OCI-LY1 (cell line): ENCODE data around the gene SOX12.

Source experiments
- H2AFZ ChIP-seq: fragments of 200-600 bp; sonication (generic), shearing (Covaris generic); 2 replicates; pipeline ENCODE4 v1.6.0; 2014; ENCODE audit warnings: antibody characterized with exemption, mild to moderate bottlenecking, low read length
- H3F3A ChIP-seq: fragments of 200-600 bp; sonication (generic), shearing (Covaris generic); 2 replicates; pipeline ENCODE4 v1.6.0; 2014; ENCODE audit warnings: mild to moderate bottlenecking, antibody characterized with exemption, low read length, moderate library complexity; ENCODE audit not compliant: insufficient read depth
- H3K27ac ChIP-seq: fragments of 200-600 bp; sonication (generic); 2 replicates; pipeline ENCODE4 v1.5.1; 2014; ENCODE audit warnings: low read length, mixed run types, mild to moderate bottlenecking, low read depth; ENCODE audit not compliant: poor library complexity, severe bottlenecking
- H3K27me3 ChIP-seq: fragments of 200-600 bp; sonication (generic); 2 replicates; pipeline ENCODE4 v1.6.0; 2014; ENCODE audit warnings: antibody characterized with exemption, mild to moderate bottlenecking, low read length, moderate library complexity; ENCODE audit not compliant: insufficient read depth
- H3K36me3 ChIP-seq: fragments of 200-600 bp; sonication (generic); 2 replicates; pipeline ENCODE4 v1.6.1; 2014; ENCODE audit warnings: mild to moderate bottlenecking, antibody characterized with exemption, low read length, moderate library complexity, mixed read lengths; ENCODE audit not compliant: insufficient read depth
- H3K4me1 ChIP-seq: fragments of 200-600 bp; sonication (generic); 2 replicates; pipeline ENCODE4 v1.5.1; 2014; ENCODE audit warnings: mild to moderate bottlenecking, low read length, moderate library complexity; ENCODE audit not compliant: insufficient read depth, severe bottlenecking
- H3K4me2 ChIP-seq: fragments of 200-600 bp; sonication (generic), shearing (Covaris generic); 2 replicates; pipeline ENCODE4 v1.6.1; 2014; ENCODE audit warnings: low read length
- H3K4me3 ChIP-seq: fragments of 200-600 bp; sonication (generic); 2 replicates; pipeline ENCODE4 v1.5.1; 2014; ENCODE audit warnings: low read length, low read depth, mild to moderate bottlenecking, mixed read lengths; ENCODE audit not compliant: poor library complexity, severe bottlenecking
- H3K79me2 ChIP-seq: fragments of 200-600 bp; shearing (Covaris generic); 2 replicates; pipeline ENCODE4 v1.6.1; 2016; ENCODE audit warnings: mixed run types, low read length, mixed read lengths; ENCODE audit not compliant: insufficient read depth
- H3K9ac ChIP-seq: fragments of 200-600 bp; sonication (generic), shearing (Covaris generic); 2 replicates; pipeline ENCODE4 v1.6.1; 2014; ENCODE audit warnings: mild to moderate bottlenecking, low read length, mixed read lengths
- H3K9me2 ChIP-seq: fragments of 200-600 bp; sonication (generic), shearing (Covaris generic); 2 replicates; pipeline ENCODE4 v1.6.1; 2014; ENCODE audit warnings: low read depth, mild to moderate bottlenecking, low read length, mixed read lengths
- H3K9me3 ChIP-seq: fragments of 200-600 bp; shearing (Covaris generic); 2 replicates; pipeline ENCODE4 v1.6.1; 2014; ENCODE audit warnings: low read length, mixed read lengths
- H4K20me1 ChIP-seq: fragments of 200-600 bp; sonication (generic), shearing (Covaris generic); 2 replicates; pipeline ENCODE4 v1.6.0; 2016; ENCODE audit warnings: mild to moderate bottlenecking, low read length; ENCODE audit not compliant: insufficient read depth
- CTCF ChIP-seq: fragments of 200-600 bp; sonication (generic), shearing (Covaris generic); IDR thresholded peaks from 2 replicates; pipeline ENCODE4 v1.5.1; 2017; ENCODE audit warnings: mild to moderate bottlenecking, antibody characterized with exemption, low read length, moderate library complexity, mixed read lengths
- EZH2 ChIP-seq: fragments of 200-600 bp; sonication (generic), shearing (Covaris generic); IDR thresholded peaks from 2 replicates; pipeline ENCODE4 v1.8.0; 2017; ENCODE audit warnings: borderline replicate concordance, mixed run types, mild to moderate bottlenecking, antibody characterized with exemption, low read length, moderate library complexity, mixed read lengths

Gene SOX12

DNA sequence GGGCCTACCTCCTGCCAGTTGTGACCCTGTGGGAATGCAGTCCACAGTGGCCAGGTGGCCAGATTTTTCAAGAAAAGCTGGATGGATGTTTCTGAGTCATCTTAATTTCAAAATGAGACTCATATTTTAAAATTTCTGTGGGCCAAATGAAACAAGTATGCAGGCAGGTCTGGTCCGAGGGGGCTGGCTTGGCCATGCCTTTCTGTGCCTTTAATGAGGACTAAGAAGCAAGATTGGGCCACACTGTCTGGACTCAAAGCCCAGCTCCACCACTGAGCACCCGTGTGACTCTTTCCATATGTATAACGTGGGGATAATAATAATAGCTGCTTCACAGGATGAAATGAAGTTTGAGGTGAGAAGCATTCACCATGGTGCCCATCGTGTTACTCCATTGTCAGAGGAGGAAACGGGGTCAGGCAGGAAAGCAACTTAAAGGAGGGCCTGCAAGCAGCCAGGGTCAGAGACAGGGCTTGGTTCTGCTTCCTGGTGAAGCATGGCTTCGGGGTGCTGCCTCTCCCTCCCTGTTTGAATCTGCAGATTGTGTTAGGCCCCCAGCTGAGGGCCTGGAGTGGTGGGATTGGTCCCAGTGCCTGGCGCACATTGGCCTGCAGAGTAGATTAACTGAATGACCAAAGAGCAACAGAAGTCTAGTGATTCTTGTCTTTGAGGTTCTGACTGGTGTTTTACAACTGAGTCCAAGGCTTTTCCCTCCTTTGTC is 3.8 kb downstream of the SOX12 start:
- Histone ChIP-seq H3K4me1 (peaks cover 29% of the 10 kb centered on the region), H3K4me2 (peak overlapping the region; percentile 85), H2AFZ (no peak overlapping the region), H3K27me3 (no peaks in the 10 kb centered on the region), H3K4me3 (peak overlapping the region; percentile 70), H3K9ac (peak overlapping the region; percentile 20; the same call in 1 of the 2 replicates), H3K9me2 (no peaks in the 10 kb centered on the region), H3F3A (no peaks in the 10 kb centered on the region), H3K79me2 (no peaks in the 10 kb centered on the region), H3K9me3 (no peaks in the 10 kb centered on the region), H3K36me3 (peaks cover 4% of the 10 kb centered on the region; the same call in 1 of the 2 replicates), H3K27ac (peak overlapping the region; percentile 52), H4K20me1 (no peaks in the 10 kb centered on the region)
- TF ChIP-seq EZH2, result no peak
- TF ChIP-seq CTCF, result no peak

DNA sequence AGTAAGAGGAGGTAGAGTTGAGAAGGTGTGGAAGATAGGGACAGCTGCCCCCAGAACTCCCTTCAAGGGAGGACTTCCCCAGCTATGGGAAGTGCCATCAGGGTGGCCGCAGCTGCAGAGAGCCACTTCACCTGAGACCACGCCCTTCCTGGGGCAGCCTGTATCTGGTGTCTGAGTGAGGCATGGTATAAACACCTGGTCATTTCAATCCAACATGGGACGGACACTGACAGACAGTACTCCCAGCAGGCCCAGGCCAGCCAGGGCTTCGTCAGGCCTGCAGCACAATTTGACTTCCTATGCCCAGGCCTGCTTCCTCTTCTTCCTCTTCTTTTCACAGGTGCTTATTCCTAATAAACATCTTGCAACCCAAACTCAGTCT is 4.5 kb downstream of the SOX12 start:
- no peak overlapping the region for H3K9ac ChIP-seq
- TF ChIP-seq CTCF (no peak), EZH2 (no peak)

GRCh38 chr20:330233-331149 is 5.1 kb downstream of the SOX12 start:
- peak overlapping the region; percentile 9 for H3K27ac ChIP-seq
- no peaks in the 10 kb centered on the region for H3K79me2 ChIP-seq
- no peak overlapping the region for H2AFZ ChIP-seq
- no peaks in the 10 kb centered on the region for H4K20me1 ChIP-seq
- peaks cover 29% of the 10 kb centered on the region for H3K4me1 ChIP-seq
- H3K9me2 ChIP-seq, result no peaks in the 10 kb centered on the region
- no peaks in the 10 kb centered on the region for H3K27me3 ChIP-seq
- peaks cover 4% of the 10 kb centered on the region; the same call in 1 of the 2 replicates for H3K36me3 ChIP-seq
- H3F3A ChIP-seq, result no peaks in the 10 kb centered on the region
- H3K9ac ChIP-seq, result no peak overlapping the region
- H3K4me2 ChIP-seq, result no peak overlapping the region
- no peak for TF ChIP-seq EZH2
- TF ChIP-seq CTCF, result peak; percentile 85
- H3K9me3 ChIP-seq, result no peaks in the 10 kb centered on the region
- H3K4me3 ChIP-seq, result no peak overlapping the region

More for the DNA sequence above, 4.5 kb downstream of the SOX12 start:
- no peaks in the 10 kb centered on the region for H3K9me2 ChIP-seq
- no peaks in the 10 kb centered on the region for H3F3A ChIP-seq
- H3K9me3 ChIP-seq, result no peaks in the 10 kb centered on the region
- H3K36me3 ChIP-seq, result peaks cover 4% of the 10 kb centered on the region; the same call in 1 of the 2 replicates
- H4K20me1 ChIP-seq, result no peaks in the 10 kb centered on the region
- H3K4me2 ChIP-seq, result peak overlapping the region; percentile 85; the same call in 1 of the 2 replicates
- H3K4me1 ChIP-seq, result peaks cover 29% of the 10 kb centered on the region
- H2AFZ ChIP-seq, result no peak overlapping the region
- H3K27ac ChIP-seq, result peak overlapping the region; percentile 52
- no peaks in the 10 kb centered on the region for H3K79me2 ChIP-seq
- no peaks in the 10 kb centered on the region for H3K27me3 ChIP-seq
- H3K4me3 ChIP-seq, result no peak overlapping the region
